Cardiac septum (tissue), 1 donor: ENCODE results near the gene RPS15. TPM values are rescaled to one million over a fixed set of nuclear protein-coding genes. Genes with fewer than 3 reads are reported as not detected.

ENCODE experiments used
- DNase-seq: peaks from one replicate; pipeline ENCODE4 v3.0.0-alpha.2; 2020; ENCODE audit warnings: low spot score
- intact Hi-C: fragments of 100-400 bp; cut with DNase I; formaldehyde crosslinking; loops from one replicate; pipeline ENCODE4 v1.14.0; 2022
- total RNA-seq: library from RNA; stranded (reverse); fragmentation: NEBNext Ultra II Directional; extraction: Animal tissue kit (Norgen Biotek cat#: 25700); gene quantifications from one replicate; pipeline ENCODE4 v1.2.1, GENCODE V29; 2021
- donor health status: DM: no; HTN: no; CAD: no.

Gene RPS15
- total RNA-seq, 1 donor from 2014 or later: 479 TPM

GRCh38 chr19:1447504-1447903 is 9.3 kb downstream of the RPS15 start:
- DNase-seq: no peak
- intact Hi-C loops: loop anchor here (10.0 kb wide), 1 partner anchor 133 kb away; no protein-coding TSS in a partner anchor

- intact Hi-C loops: loop anchor here (10.0 kb wide), 1 partner anchor 133 kb away; no protein-coding TSS in a partner anchor
- DNase-seq: no peak
These were observed 9.7 kb downstream of the RPS15 start for GRCh38 chr19:1447944-1448343.

DNA sequence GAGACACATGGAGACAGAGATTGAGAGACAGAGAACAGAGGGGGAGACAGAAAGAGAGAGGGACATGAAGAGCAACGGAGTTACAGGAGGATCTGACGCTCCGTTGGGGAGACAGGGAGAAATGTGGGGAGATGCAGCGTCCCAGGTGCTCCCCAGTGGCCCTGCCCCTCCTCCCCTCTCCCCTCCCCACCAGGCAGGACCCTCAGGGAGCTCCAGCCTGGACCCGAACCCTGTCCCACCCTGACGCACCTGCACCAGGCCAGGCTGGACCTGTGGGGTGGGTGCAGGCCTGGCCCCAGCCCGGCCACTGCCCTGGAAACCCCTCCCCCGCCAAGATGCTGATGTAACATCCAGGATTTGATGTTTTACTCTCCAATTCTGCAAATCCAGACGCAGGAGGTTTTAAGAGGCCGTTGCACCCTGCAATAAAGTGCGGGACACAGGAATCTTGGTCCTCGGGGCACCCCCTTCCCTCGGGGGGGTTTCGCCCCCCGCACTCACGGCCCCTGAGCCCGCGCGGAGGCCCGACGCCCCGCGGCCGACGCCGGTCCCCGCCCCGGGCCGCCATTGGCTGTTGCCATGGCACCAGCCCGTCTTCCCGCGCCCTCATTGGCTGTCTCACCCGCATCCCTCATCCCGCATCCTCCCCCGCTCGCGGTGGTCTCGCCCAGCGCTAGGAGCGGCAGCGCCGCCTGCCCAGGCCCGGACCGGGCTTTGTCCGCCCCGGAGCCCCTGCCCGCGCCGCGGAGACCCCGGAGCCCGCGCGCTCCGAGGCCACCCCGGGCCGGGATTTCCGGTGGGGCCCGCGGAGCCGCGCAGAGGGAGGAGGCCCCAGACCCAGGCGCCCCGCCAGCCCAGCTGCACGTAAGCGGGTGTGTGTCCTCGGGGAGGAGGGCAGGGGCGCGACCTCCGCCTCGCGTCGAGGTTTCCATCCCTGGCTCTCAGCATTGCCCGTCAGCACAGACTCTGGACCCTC is 11.6 kb downstream of the RPS15 start, which contains the start of gene APC2:
APC2 (plus strand) TSS at position 655 of the 976 bp plus-strand sequence. CDS start 2,881 bp downstream, outside the sequence.
- intact Hi-C loops: loop anchor here (10.0 kb wide), 1 partner anchor 135 kb away; no protein-coding TSS in a partner anchor
- DNase-seq: no peak

DNA sequence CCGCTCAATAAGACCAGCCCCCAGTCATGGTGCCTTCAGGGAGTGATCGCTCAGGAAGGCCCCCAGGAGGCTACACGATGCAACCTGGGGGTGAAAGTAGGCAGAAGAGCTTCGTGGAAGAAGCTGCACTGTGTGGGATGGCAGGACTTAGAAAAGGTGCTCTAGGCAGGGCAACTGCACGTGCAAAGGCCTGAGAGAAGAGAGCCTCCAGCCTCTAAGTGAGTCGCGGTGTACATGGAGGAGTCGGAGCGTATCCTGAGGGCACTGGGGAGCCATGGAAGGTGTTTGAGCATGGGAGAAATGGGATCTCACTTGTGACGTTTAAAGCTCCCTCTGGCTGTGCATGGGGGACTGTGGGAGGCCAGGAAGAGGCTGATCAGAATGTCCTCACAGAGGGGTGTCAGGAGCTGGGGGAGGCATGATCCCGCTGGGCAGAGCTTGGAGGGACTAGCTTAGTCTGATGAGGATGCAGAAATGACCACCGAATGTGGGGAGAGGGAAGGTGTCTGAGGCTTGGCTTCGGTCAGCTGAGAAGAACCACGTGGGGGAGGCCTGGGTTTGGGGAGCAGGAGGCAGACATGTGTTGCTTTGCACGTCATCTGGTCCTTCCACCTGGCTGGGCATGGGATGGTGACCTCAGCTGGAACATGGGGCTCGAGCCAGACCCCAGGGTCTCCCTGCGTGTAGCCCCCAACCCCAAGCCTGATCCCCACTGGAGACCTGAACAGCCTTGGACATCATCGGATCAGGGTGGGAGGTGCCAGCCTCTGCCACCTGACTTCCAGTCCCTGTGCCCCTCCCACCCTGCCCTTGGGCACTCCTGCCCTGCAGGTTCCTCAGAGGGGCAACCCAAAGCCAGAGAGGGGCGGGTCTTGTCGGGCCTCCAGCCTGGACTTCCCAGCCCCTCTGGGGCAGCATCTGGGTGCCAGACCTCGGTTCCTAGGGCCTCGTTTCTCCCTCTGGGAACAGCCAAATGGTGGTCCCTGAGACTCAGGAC is 12.8 kb downstream of the RPS15 start:
- DNase-seq: no peak
- intact Hi-C loops: no loop called here

DNA sequence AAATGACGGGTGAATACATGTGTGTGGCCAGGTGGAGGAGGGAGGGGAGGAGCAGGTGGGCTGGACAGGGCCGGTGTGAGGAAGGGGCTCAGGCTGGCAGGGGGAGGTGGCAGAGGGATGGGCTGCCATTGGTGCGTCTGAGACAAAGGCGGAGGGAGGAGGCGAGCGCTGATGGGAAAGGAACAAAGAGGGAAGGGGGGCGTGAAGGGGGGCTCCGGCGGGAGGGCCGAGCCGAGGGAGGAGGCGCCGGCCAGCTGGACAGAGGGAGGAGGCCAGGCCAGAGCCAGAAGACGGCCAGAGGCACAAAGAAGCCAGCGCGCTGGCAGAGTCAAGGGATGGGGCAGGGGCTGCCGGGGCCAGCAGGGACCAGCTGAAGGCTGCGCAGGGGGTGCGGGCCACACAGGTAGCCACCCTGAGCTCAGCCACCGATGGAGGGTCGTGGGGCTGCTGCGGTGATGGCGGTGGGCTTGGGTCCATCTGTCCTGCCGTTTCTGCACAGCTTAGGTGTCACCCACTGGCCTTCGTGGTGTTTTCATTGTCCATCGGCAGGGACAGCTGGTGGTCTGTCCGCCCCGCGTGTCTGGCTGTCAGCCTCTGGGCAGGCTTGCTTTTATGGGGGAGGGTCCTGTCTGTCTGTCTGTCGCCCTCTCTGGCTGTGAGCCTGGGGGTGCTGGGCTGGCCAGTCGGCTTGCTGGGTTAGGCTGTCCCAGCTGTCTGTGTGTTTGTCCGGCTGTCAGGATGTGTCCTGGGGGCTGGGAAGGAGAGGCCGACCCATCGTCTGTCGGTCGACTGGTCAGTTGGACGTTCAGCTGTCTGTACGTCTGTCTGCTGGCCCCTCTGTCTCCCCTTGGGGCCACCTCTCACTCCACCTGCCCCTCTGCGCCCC is 14.0 kb downstream of the RPS15 start:
- no peak for DNase-seq
- intact Hi-C loops: no loop called here

DNA sequence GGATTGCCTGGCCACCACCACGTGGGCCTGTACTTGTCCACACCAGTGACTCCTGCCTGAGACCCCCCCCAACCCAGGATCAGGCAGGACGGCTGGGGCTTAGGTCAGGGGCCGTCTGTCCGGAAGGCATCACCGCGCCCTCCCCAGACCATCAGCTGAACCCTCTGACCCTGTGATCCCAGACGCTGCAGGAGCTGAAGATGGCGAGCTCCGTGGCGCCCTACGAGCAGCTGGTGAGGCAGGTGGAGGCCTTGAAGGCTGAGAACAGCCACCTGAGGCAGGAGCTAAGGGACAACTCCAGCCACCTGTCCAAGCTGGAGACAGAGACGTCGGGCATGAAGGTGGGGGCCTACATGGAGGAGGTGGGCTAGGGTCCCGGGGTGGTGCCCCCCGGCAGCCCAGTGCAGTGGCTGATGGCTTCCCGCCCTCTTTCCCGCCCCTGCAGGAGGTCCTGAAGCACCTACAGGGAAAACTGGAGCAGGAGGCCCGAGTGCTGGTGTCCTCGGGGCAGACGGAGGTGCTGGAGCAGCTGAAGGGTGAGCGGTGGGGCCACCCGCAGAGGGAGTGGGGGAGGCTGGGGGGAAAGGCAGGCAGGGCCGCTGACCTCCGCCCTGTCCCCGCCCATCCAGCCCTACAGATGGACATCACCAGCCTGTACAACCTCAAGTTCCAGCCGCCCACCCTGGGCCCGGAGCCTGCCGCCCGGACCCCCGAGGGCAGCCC is 14.8 kb downstream of the RPS15 start:
- DNase-seq: no peak
- intact Hi-C loops: no loop called here

- intact Hi-C loops: no loop called here
- no peak for DNase-seq
These were observed 15.5 kb downstream of the RPS15 start for GRCh38 chr19:1453525-1454364.

- no peak for DNase-seq
- intact Hi-C loops: no loop called here
These were observed 16.8 kb downstream of the RPS15 start for GRCh38 chr19:1455002-1455335.

DNA sequence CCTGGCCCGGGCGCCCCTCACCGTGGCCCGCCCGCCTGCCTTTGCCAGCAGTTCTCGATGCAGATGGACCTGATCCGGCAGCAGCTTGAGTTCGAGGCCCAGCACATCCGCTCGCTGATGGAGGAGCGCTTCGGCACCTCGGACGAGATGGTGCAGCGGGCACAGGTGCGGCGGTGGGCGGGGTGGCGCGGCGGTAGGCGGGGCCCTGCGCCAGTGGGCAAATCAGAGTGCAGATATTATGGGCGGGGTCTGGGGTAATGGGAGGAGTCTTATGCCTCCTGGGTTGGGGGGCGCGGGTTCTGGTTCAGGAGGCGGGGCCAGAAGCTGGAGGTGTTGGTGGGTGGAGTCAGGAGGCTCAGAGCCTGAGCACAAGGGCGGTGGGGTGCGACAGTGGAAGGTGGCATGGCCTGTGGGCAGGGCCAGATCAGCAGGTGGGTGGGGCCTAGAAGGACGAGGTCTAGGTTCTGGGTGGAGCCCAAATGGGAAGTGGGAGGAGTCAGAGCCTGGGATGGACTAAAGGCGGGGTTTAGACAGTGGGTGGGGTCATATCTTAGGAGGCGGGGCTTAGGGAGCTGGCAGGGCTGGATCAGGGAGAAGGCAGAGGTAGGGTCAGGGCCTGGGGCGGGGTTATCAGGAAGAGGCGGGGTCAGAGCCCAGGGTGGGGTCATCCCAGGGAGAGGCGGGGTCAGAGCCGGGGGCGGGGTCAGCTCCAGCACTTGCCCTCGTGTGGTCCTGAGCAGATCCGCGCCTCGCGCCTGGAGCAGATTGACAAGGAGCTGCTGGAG is 17.3 kb downstream of the RPS15 start:
- DNase-seq: no peak

DNA sequence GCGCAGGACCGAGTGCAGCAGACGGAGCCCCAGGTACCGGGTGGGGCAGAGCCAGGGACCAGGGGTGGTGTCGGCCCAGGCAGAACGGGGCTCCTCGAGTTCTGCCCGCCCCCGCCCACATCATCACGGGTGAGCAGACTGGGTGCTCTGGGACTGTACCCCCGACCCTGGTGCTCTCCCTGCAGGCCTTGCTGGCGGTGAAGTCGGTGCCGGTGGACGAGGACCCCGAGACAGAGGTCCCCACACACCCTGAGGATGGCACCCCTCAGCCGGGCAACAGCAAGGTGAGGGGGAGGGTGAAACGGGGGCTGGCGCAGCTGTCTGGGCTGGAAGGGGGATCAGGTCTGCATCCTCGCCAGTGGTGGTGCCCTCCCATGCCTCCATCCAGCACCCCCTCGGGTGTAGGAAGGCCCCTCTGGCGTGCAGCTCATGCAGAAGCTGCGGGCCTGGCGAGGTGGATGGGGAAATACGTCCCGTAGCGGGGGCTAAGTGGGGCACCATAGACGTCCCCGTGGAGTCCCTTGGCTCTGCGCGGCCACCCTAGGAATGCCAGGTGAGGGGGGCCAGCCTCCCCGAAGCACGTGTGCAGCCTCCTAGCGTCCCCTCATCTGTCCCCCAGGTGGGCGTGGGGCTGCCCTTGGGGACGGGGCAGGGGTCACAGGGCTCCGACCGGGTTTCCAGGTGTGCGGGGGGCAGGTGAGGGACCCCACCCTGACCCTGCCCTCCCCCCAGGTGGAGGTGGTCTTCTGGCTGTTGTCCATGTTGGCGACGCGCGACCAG is 18.1 kb downstream of the RPS15 start:
- DNase-seq: no peak
- intact Hi-C loops: no loop called here

More for the DNA sequence above, 17.3 kb downstream of the RPS15 start:
- intact Hi-C loops: no loop called here

- DNase-seq: no peak
- intact Hi-C loops: no loop called here
These were observed 19.0 kb downstream of the RPS15 start for GRCh38 chr19:1457031-1457739.

GRCh38 chr19:1457892-1458291 is 19.7 kb downstream of the RPS15 start:
- no peak for DNase-seq
- intact Hi-C loops: no loop called here

- DNase-seq: no peak
- intact Hi-C loops: no loop called here
These were observed 21.3 kb downstream of the RPS15 start for GRCh38 chr19:1459479-1459878.

DNA sequence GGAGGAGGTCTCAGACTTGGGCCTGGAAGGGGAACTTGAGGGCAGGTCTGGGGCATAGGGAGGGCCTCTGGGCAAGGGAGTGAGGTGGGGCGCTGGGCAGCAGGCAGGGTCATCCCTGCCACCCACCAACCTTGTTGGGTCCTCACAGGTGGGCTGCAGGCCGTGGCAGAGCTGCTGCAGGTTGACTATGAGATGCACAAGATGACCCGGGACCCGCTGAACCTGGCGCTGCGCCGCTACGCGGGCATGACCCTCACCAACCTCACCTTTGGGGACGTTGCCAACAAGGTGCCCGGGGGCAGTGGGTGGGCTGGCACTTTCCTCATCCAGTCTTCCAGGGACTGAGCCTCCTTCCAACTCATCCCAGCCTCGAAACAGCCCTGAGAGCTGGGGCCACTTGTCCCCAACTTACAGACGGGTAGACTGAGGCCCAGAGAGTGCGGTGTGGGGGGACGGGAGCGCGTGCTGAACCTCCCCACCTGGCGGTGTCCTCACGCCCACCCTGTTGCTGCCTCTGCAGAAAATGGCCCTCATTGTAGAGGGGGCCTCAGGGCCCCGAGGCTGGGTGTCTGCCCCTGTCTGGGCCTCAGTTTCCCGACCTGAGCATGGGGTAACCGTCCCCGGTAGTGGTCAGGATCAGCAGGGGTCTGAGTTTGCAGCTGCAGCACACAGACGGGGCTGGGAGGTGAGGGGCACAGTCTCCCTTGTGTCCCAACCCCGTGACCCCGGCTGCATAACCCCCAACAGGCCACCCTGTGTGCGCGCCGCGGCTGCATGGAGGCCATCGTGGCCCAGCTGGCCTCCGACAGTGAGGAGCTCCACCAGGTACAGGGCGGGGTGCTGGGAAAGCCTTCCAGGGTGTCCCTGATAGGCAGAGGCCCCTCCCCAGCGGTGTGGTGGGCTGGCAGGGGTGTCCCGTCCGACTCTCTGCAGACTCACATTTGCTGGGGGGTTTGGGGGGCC is 22.1 kb downstream of the RPS15 start:
- intact Hi-C loops: no loop called here
- DNase-seq: no peak
